Erythroblast (primary cell): ENCODE results near the gene CPA5.

Source experiments
- DNase-seq, 2 experiments: peaks; one replicate each; lab custom pipeline; 2025; lab: John Stamatoyannopoulos, UW
- GATA1 ChIP-seq: IDR thresholded peaks from 2 replicates; pipeline ENCODE4 v1.6.1; 2011; ENCODE audit warnings: low read depth, mild to moderate bottlenecking, control low read depth, low read length, moderate library complexity
- POLR2A ChIP-seq: IDR thresholded peaks from 2 replicates; pipeline ENCODE4 v1.6.1; 2011; ENCODE audit warnings: mild to moderate bottlenecking, low read length

The CPA5 gene

GRCh38 chr7:130359276-130359857, 14.8 kb downstream of the CPA5 start:
- TF ChIP-seq POLR2A = no peak
- no peak for TF ChIP-seq GATA1
- no peak for DNase-seq

- TF ChIP-seq POLR2A (no peak), GATA1 (no peak)
- DNase-seq = no peak
Observed at GRCh38 chr7:130360518-130360917, 15.9 kb downstream of the CPA5 start.

- TF ChIP-seq POLR2A (no peak), GATA1 (no peak)
- DNase-seq = no peak
Observed at GRCh38 chr7:130361681-130362080, 17.1 kb downstream of the CPA5 start.

- TF ChIP-seq GATA1 (no peak), POLR2A (no peak)
- DNase-seq = no peak
Observed at GRCh38 chr7:130362251-130362816, 17.7 kb downstream of the CPA5 start.

GRCh38 chr7:130363026-130363847, 18.6 kb downstream of the CPA5 start:
- TF ChIP-seq POLR2A (no peak), GATA1 (no peak)
- DNase-seq = no peak

- no peak for TF ChIP-seq GATA1
Observed at GRCh38 chr7:130364451-130364850, 19.8 kb downstream of the CPA5 start.

GRCh38 chr7:130365088-130365487, 20.5 kb downstream of the CPA5 start:
- DNase-seq = no peak
- no peak for TF ChIP-seq POLR2A
- no peak for TF ChIP-seq GATA1

More at GRCh38 chr7:130364451-130364850, 19.8 kb downstream of the CPA5 start:
- DNase-seq = no peak

GRCh38 chr7:130365511-130366441, 21.2 kb downstream of the CPA5 start:
- DNase-seq = no peak
- no peak for TF ChIP-seq GATA1
- no peak for TF ChIP-seq POLR2A

GRCh38 chr7:130366564-130366963, 21.9 kb downstream of the CPA5 start:
- TF ChIP-seq GATA1 = no peak
- no peak for TF ChIP-seq POLR2A
- DNase-seq = no peak

GRCh38 chr7:130367088-130367755, 22.6 kb downstream of the CPA5 start:
- no peak for TF ChIP-seq POLR2A
- no peak for TF ChIP-seq GATA1
- no peak for DNase-seq

GRCh38 chr7:130367836-130368746, 23.5 kb downstream of the CPA5 start:
- no peak for TF ChIP-seq POLR2A
- TF ChIP-seq GATA1 = no peak
- no peak for DNase-seq

GRCh38 chr7:130369110-130369711, 24.6 kb downstream of the CPA5 start:
- no peak for TF ChIP-seq GATA1
- no peak for TF ChIP-seq POLR2A
- no peak for DNase-seq
